ENCODE data around the gene ATXN10. TPM values are rescaled to one million over a fixed set of nuclear protein-coding genes. Genes with fewer than 3 reads are reported as not detected.
A peak's percentile ranks its signal among the peaks of the same experiment; 100 is the strongest.

ATXN10 gene
- total and polyA plus RNA-seq, 12 donors: 11.8 to 169 (median 142) TPM

DNA sequence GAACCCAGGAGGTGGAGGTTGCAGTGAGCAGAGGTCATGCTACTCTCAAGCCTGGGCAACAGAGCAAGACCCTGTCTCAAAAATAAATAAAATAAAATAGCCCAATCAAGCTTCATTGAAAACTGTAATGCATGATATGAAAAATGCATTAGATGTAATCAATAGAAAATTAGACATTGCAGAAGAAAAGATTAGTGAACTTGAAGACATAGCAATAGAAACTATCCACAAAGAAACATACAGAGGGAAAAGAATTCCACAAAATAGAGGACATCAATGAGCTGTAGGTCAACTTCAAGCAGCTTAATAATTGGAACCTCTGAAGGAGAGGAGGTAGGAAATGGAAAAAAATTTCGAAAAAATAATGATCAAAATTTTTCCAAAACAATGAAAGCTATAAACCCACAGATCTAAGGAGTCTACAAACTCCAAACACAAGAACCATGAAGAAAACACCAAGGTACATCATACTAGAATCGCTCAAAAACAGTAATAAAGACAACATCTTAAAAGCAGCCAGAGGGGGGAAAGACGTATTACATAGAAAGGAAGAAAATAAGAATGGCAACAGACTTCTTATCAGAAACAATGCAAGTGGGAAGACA lies 201.1 kb downstream of the ATXN10 start:
- TF ChIP-seq, protein P1, sequence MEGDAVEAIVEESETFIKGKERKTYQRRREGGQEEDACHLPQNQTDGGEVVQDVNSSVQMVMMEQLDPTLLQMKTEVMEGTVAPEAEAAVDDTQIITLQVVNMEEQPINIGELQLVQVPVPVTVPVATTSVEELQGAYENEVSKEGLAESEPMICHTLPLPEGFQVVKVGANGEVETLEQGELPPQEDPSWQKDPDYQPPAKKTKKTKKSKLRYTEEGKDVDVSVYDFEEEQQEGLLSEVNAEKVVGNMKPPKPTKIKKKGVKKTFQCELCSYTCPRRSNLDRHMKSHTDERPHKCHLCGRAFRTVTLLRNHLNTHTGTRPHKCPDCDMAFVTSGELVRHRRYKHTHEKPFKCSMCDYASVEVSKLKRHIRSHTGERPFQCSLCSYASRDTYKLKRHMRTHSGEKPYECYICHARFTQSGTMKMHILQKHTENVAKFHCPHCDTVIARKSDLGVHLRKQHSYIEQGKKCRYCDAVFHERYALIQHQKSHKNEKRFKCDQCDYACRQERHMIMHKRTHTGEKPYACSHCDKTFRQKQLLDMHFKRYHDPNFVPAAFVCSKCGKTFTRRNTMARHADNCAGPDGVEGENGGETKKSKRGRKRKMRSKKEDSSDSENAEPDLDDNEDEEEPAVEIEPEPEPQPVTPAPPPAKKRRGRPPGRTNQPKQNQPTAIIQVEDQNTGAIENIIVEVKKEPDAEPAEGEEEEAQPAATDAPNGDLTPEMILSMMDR (IDR thresholded peaks at IDR 0.05): no peak
- Histone ChIP-seq H3K4me1 (peaks cover 0 to 8% (median 0%) of the 10 kb centered on the region in 9 donors), H3K27ac (no peak overlapping the region), H3K36me3 (no peaks in the 10 kb centered on the region), H3K9me3 (peaks cover 0 to 13% (median 0%) of the 10 kb centered on the region in 11 donors), H3K4me3 (peak overlapping the region in 1 of 10 donors; percentile 6), H3K27me3 (peaks cover 3 to 53% (median 32%) of the 10 kb centered on the region in 7 donors)
- intact Hi-C loops (cut with DNase I): no loop called here
- no peak for DNase-seq
- ATAC-seq: no peak
- WGBS, 2 donors: 96 to 98% methylated on average over 3 of the region's 3 CpGs

DNA sequence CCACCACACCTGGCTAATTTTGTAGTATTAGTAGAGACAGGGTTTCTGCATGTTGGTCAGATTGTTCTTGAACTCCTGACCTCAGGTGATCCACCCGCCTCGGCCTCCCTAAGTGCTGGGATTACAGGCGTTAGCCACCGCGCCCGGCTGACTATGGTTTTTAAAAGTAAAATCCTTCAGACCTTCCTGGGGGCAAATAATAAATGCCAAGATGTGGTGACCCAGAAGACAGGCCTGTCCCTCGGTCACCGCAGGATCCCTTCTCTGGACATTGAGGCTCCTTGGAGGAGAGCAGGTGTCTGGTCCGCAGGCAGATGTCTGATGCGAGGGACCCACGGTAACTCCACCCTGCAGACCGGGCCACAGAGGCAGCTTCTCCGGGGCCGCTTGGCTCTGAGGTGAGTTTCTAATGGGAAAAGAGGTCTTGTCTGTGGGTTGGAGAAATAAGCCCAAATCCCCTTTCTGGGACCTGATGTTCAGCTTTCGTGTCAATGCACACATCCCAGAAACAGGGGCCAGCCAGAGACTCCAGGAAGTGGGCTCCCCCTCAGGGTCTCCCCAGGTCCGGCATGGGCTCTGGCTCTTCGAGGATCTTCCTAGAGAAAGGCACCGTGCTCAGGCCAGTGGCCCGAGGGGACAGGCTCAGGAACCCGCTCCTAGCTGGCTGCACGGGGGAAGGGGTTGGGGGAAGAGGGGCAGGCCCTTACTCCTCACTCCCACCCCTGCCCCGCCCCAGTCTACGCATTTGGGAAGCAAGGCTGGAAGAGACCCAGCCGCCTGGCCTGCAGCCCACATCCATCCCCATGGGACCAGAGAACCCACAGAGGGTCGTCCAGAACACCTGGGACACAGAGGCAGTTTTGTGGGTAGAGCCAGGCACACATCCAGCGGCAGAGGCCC lies 204.8 kb downstream of the ATXN10 start:
- WGBS, 2 donors: 85 to 87% methylated on average over 26 of the region's 26 CpGs
- intact Hi-C loops (cut with DNase I): no loop called here

DNA sequence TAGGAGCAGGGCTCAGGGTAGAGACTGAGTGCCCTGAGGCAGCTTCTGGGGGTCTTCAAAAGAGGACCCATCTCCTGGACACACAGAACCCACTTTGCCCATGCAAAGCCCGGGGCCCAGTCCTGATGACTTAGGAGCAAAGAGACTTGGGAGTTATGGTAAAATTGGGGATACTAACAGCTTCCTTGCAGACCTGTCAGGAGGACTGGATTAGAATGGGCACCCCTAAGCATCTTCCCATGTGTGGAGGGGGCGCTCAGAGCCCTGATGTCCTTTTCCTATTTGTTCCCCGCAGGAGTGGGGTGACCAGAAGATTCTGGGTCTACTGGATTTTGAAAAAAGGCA lies 205.4 kb downstream of the ATXN10 start:
- Histone ChIP-seq H3K4me1 (peaks cover 0 to 35% (median 16%) of the 10 kb centered on the region in 9 donors), H3K9me3 (peaks cover 0 to 13% (median 0%) of the 10 kb centered on the region in 11 donors), H3K36me3 (no peaks in the 10 kb centered on the region), H3K4me3 (no peak overlapping the region), H3K27ac (no peak overlapping the region), H3K27me3 (peaks cover 5 to 75% (median 44%) of the 10 kb centered on the region in 7 donors)
- TF ChIP-seq, protein P1 (IDR thresholded peaks at IDR 0.05): no peak
- no peak for DNase-seq
- no peak for ATAC-seq
- intact Hi-C loops (cut with DNase I): no loop called here
- 83 to 89% methylated on average over 3 of the region's 3 CpGs for WGBS, 2 donors

More for the DNA sequence above, 204.8 kb downstream of the ATXN10 start:
- no peak for DNase-seq
- Histone ChIP-seq H3K4me3 (no peak overlapping the region), H3K27ac (no peak overlapping the region), H3K36me3 (no peaks in the 10 kb centered on the region), H3K9me3 (peaks cover 0 to 13% (median 0%) of the 10 kb centered on the region in 11 donors), H3K27me3 (peaks cover 5 to 69% (median 38%) of the 10 kb centered on the region in 7 donors), H3K4me1 (peaks cover 0 to 35% (median 16%) of the 10 kb centered on the region in 9 donors)
- ATAC-seq: no peak
- TF ChIP-seq, protein P1 (IDR thresholded peaks at IDR 0.05): no peak

DNA sequence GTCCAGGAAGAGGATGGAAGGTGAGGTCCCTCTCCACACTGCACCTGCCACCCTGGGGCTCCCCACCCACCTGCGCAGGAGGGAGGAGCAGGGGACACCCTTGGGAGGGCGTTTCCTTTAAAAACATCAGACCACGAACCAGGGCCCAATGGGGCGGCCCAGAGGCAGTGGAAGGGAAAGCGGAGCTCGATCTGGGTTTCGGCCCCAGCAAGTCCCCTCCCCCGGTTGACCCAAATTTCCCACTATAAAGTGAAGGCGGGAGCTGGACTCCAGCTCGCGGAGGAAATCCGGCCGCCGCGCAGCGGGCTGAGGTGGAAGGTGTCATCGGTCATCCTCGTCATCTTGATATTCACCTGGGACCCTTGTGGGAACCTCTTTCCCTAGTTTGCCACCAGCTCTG lies 206.0 kb downstream of the ATXN10 start:
- H3K4me1 ChIP-seq: peaks cover 0 to 35% (median 16%) of the 10 kb centered on the region in 9 donors
- H3K9me3 ChIP-seq: peaks cover 0 to 9% (median 0%) of the 10 kb centered on the region in 11 donors
- no peak overlapping the region for H3K27ac ChIP-seq
- intact Hi-C loops (cut with DNase I): no loop called here
- no peaks in the 10 kb centered on the region for H3K36me3 ChIP-seq
- 60 to 61% methylated on average over 18 of the region's 18 CpGs for WGBS, 2 donors
- H3K27me3 ChIP-seq: peaks cover 5 to 77% (median 50%) of the 10 kb centered on the region in 7 donors
- no peak for DNase-seq
- H3K4me3 ChIP-seq: no peak overlapping the region
- TF ChIP-seq, protein P1 (IDR thresholded peaks at IDR 0.05): no peak
- no peak for ATAC-seq
